HCT116 (cell line): ENCODE data around the gene ARMC2. TPM values are rescaled to one million over a fixed set of nuclear protein-coding genes. Genes with fewer than 3 reads are reported as not detected.

Source experiments
- ATAC-seq: fragments of 200-7000 bp; cut with Tn5 transposase; 2 replicates; pipeline ENCODE4 v1.9.1; 2020; ENCODE audit warnings: mild to moderate bottlenecking, moderate library complexity
- BruUV-seq: library from RNA; stranded (reverse); fragments of 400-500 nt; replicated peaks from 2 replicates; lab custom pipeline; 2021; lab: Mats Ljungman, UMichigan
- CTCF ChIA-PET: fragments of 300-600 bp; sonication (Branson Sonifier 250); formaldehyde crosslinking; loops from one replicate; lab custom pipeline; 2021; ENCODE audit warnings: antibody characterized with exemption; lab: Charles Lee
- POLR2A ChIA-PET: fragments of 300-600, 350-600 bp; sonication (Branson Sonifier 250); formaldehyde crosslinking; loops from one replicate; lab custom pipeline; 2021; ENCODE audit warnings: antibody characterized with exemption; lab: Charles Lee
- RAD21 ChIA-PET, 2 experiments: fragments of 300-600 bp; sonication (Branson Sonifier 250); formaldehyde crosslinking; loops; one replicate each; lab custom pipeline; 2023; ENCODE audit warnings: low total read pairs in 2 of 2; ENCODE audit not compliant: uncharacterized antibody in 2 of 2, unreplicated experiment in 2 of 2, low non-redundant PET in 1 of 2; lab: Charles Lee
- DNase-seq: peaks from one replicate; pipeline ENCODE4 v3.0.0-alpha.2; 2010; ENCODE audit warnings: low read depth, low spot score
- H2AFZ ChIP-seq: fragments of 200-600 bp; shearing (Covaris generic), sonication (generic); 2 replicates; pipeline ENCODE4 v1.6.1; 2017; ENCODE audit warnings: low read depth, mixed run types, mixed read lengths, antibody characterized with exemption, low read length; ENCODE audit not compliant: poor library complexity, severe bottlenecking
- H3K27ac ChIP-seq: 2 replicates; pipeline ENCODE4 v1.5.1; 2012; ENCODE audit warnings: low read depth, low read length
- H3K27me3 ChIP-seq: fragments of 200-600 bp; sonication (generic); 2 replicates; pipeline ENCODE4 v1.6.1; 2016; ENCODE audit warnings: mixed run types, low read length, mixed read lengths; ENCODE audit not compliant: insufficient read depth
- H3K36me3 ChIP-seq, 2 experiments: fragments of 200-500 bp in 1 of 2; fragments of 200-600 bp in 1 of 2; sonication (Bioruptor generic) in 1 of 2; sonication (generic) in 1 of 2; 2 replicates each; pipeline versions ENCODE4 v1.5.1 to v1.6.1; 2014 to 2016; ENCODE audit warnings: low read length in 2 of 2, inconsistent platforms in 1 of 2, mixed read lengths in 1 of 2, mixed run types in 1 of 2; ENCODE audit not compliant: insufficient read depth in 2 of 2, control insufficient read depth in 1 of 2
- H3K4me1 ChIP-seq, 2 experiments: fragments of 200-600 bp in 1 of 2; sonication (generic) in 1 of 2; 2 replicates each; pipeline versions ENCODE4 v1.5.1 to v1.6.1; 2012 to 2017; ENCODE audit warnings: low read length in 2 of 2, inconsistent platforms in 1 of 2, mild to moderate bottlenecking in 1 of 2, mixed read lengths in 1 of 2, mixed run types in 1 of 2, moderate library complexity in 1 of 2; ENCODE audit not compliant: insufficient read depth in 2 of 2, control insufficient read depth in 1 of 2
- H3K4me2 ChIP-seq: fragments of 200-600 bp; sonication (generic); 2 replicates; pipeline ENCODE4 v1.6.1; 2017; ENCODE audit warnings: mixed run types, low read length, mixed read lengths
- H3K4me3 ChIP-seq, 2 experiments: fragments of 200-600 bp in 1 of 2; sonication (generic) in 1 of 2; replicated peaks in 1 of 2; 2 replicates each; pipeline ENCODE4 v1.5.1; 2011 to 2016; ENCODE audit warnings: low read length in 2 of 2, control low read depth in 1 of 2, low read depth in 1 of 2, mild to moderate bottlenecking in 1 of 2, mixed read lengths in 1 of 2, mixed run types in 1 of 2
- H3K79me2 ChIP-seq: fragments of 200-600 bp; sonication (generic); 2 replicates; pipeline ENCODE4 v1.6.1; 2017; ENCODE audit warnings: mild to moderate bottlenecking, mixed run types, low read length, moderate library complexity, mixed read lengths; ENCODE audit not compliant: insufficient read depth
- H3K9ac ChIP-seq: fragments of 200-600 bp; sonication (generic); 2 replicates; pipeline ENCODE4 v1.6.1; 2016; ENCODE audit warnings: low read length, mixed read lengths
- H3K9me2 ChIP-seq: fragments of 200-600 bp; sonication (generic), shearing (Covaris generic); 2 replicates; pipeline ENCODE4 v1.6.1; 2017; ENCODE audit warnings: mixed run types, mild to moderate bottlenecking, moderate library complexity; ENCODE audit not compliant: insufficient read depth
- H3K9me3 ChIP-seq, 2 experiments: fragments of 200-500 bp in 1 of 2; fragments of 200-600 bp in 1 of 2; sonication (Bioruptor generic) in 1 of 2; sonication (generic) in 1 of 2; 2 replicates each; pipeline ENCODE4 v1.6.1; 2014 to 2017; ENCODE audit warnings: low read length in 2 of 2, mixed read lengths in 2 of 2, inconsistent platforms in 1 of 2, low read depth in 1 of 2, mild to moderate bottlenecking in 1 of 2, mixed run types in 1 of 2, moderate library complexity in 1 of 2; ENCODE audit not compliant: control insufficient read depth in 1 of 2, insufficient read depth in 1 of 2
- H4K20me1 ChIP-seq: fragments of 200-600 bp; sonication (generic), shearing (Covaris generic); 2 replicates; pipeline ENCODE4 v1.6.1; 2017; ENCODE audit warnings: mixed run types, mild to moderate bottlenecking, moderate library complexity; ENCODE audit not compliant: insufficient read depth
- CEBPB ChIP-seq: IDR thresholded peaks from 2 replicates; pipeline ENCODE4 v1.6.1; 2012; ENCODE audit warnings: low read depth
- ELF1 ChIP-seq: IDR thresholded peaks from 2 replicates; pipeline ENCODE4 v1.6.1; 2012; ENCODE audit warnings: low read depth, borderline replicate concordance
- EZH2 ChIP-seq: fragments of 200-600 bp; sonication (generic); IDR thresholded peaks from 2 replicates; pipeline ENCODE4 v1.6.1; 2017; ENCODE audit warnings: antibody characterized with exemption, mixed run types
- EZH2phosphoT487 ChIP-seq: fragments of 200-600 bp; IDR thresholded peaks from 2 replicates; pipeline ENCODE4 v1.6.1; 2018; ENCODE audit warnings: antibody characterized with exemption, borderline replicate concordance
- FOSL1 ChIP-seq: IDR thresholded peaks from 2 replicates; pipeline ENCODE4 v1.6.1; 2012; ENCODE audit warnings: low read depth
- JUND ChIP-seq: IDR thresholded peaks from 2 replicates; pipeline ENCODE4 v1.6.1; 2012
- POLR2A ChIP-seq: IDR thresholded peaks from 2 replicates; pipeline ENCODE4 v1.7.0; 2011; ENCODE audit warnings: borderline replicate concordance; ENCODE audit not compliant: insufficient read depth, insufficient read length; ENCODE audit errors: extremely low read depth
- SIN3A ChIP-seq: IDR thresholded peaks from 2 replicates; pipeline ENCODE4 v1.6.1; 2012; ENCODE audit warnings: low read depth
- SP1 ChIP-seq: IDR thresholded peaks from 2 replicates; pipeline ENCODE4 v1.6.1; 2012; ENCODE audit warnings: low read depth
- TCF7L2 ChIP-seq: IDR thresholded peaks from 2 replicates; pipeline ENCODE4 v1.7.0; 2011; ENCODE audit warnings: borderline replicate concordance, inconsistent platforms; ENCODE audit not compliant: insufficient read depth, insufficient read length; ENCODE audit errors: extremely low read depth
- YY1 ChIP-seq: IDR thresholded peaks from 2 replicates; pipeline ENCODE4 v1.6.1; 2011; ENCODE audit warnings: low read length, low read depth, moderate library complexity, mild to moderate bottlenecking; ENCODE audit not compliant: insufficient replicate concordance; ENCODE audit errors: extremely low read depth
- ZNF274 ChIP-seq: fragments of 200-500 bp; sonication (Bioruptor generic); IDR thresholded peaks from 2 replicates; pipeline ENCODE4 v1.6.1; 2014; ENCODE audit warnings: mild to moderate bottlenecking, low read depth, low read length, inconsistent platforms
- intact Hi-C: fragments of 100-400 bp; cut with micrococcal nuclease; formaldehyde crosslinking; loops from 2 replicates; pipeline ENCODE4 v1.10.0; 2022
- total RNA-seq: library from RNA; stranded (reverse); gene quantifications from one replicate; pipeline ENCODE4 v1.2.1, GENCODE V29; 2021; ENCODE audit not compliant: unreplicated experiment
- TF ChIP-seq, protein P1 (sequence below): IDR thresholded peaks from 2 replicates; pipeline ENCODE4 v1.6.1; 2012; ENCODE audit warnings: low read depth
- TF ChIP-seq, protein P2 (sequence below): IDR thresholded peaks from 2 replicates; pipeline ENCODE4 v1.6.1; 2012
- TF ChIP-seq, protein P3 (sequence below): IDR thresholded peaks from 2 replicates; pipeline ENCODE4 v1.6.1; 2011; ENCODE audit warnings: mild to moderate bottlenecking, low read length, moderate library complexity; ENCODE audit not compliant: insufficient replicate concordance; ENCODE audit errors: extremely low read depth

The ARMC2 gene
- total RNA-seq, 1 experiment from 2014 or later, result 3.6 TPM

DNA sequence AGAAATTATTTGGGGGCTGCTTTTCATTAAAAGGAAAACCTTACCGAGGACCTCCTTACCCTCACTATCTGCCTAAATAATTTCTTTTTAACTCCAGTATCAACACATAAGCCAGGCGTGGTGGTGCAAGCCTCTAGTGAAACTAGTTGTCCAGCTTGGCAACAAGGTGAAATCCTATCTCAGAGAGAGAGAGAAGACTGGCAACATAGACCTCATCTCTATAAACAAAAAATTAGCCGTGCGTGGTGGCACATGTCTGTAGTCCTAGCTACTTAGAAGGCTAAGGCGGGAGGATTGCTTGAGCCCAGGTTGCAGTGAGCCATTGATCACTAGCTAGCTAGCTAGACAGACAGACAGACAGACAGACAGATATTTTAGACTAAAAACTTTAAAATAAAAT, 92.5 kb downstream of the ARMC2 start:
- H3K36me3 ChIP-seq, result no peaks in the 10 kb centered on the region
- H3K27me3 ChIP-seq, result no peaks in the 10 kb centered on the region
- no peaks in the 10 kb centered on the region for H4K20me1 ChIP-seq
- RAD21 ChIA-PET, result no interaction called here
- H3K79me2 ChIP-seq, result no peaks in the 10 kb centered on the region
- no peaks in the 10 kb centered on the region; the same call in 1 of the 2 replicates for H3K9me2 ChIP-seq
- no peak overlapping the region for H3K27ac ChIP-seq
- TF ChIP-seq, protein P1, sequence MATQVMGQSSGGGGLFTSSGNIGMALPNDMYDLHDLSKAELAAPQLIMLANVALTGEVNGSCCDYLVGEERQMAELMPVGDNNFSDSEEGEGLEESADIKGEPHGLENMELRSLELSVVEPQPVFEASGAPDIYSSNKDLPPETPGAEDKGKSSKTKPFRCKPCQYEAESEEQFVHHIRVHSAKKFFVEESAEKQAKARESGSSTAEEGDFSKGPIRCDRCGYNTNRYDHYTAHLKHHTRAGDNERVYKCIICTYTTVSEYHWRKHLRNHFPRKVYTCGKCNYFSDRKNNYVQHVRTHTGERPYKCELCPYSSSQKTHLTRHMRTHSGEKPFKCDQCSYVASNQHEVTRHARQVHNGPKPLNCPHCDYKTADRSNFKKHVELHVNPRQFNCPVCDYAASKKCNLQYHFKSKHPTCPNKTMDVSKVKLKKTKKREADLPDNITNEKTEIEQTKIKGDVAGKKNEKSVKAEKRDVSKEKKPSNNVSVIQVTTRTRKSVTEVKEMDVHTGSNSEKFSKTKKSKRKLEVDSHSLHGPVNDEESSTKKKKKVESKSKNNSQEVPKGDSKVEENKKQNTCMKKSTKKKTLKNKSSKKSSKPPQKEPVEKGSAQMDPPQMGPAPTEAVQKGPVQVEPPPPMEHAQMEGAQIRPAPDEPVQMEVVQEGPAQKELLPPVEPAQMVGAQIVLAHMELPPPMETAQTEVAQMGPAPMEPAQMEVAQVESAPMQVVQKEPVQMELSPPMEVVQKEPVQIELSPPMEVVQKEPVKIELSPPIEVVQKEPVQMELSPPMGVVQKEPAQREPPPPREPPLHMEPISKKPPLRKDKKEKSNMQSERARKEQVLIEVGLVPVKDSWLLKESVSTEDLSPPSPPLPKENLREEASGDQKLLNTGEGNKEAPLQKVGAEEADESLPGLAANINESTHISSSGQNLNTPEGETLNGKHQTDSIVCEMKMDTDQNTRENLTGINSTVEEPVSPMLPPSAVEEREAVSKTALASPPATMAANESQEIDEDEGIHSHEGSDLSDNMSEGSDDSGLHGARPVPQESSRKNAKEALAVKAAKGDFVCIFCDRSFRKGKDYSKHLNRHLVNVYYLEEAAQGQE, result no peak
- no peak for TF ChIP-seq CEBPB
- TF ChIP-seq YY1, result no peak
- TF ChIP-seq, protein P2, sequence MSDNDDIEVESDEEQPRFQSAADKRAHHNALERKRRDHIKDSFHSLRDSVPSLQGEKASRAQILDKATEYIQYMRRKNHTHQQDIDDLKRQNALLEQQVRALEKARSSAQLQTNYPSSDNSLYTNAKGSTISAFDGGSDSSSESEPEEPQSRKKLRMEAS, result no peak
- no peak for TF ChIP-seq SP1
- no peak for TF ChIP-seq TCF7L2
- TF ChIP-seq, protein P3, sequence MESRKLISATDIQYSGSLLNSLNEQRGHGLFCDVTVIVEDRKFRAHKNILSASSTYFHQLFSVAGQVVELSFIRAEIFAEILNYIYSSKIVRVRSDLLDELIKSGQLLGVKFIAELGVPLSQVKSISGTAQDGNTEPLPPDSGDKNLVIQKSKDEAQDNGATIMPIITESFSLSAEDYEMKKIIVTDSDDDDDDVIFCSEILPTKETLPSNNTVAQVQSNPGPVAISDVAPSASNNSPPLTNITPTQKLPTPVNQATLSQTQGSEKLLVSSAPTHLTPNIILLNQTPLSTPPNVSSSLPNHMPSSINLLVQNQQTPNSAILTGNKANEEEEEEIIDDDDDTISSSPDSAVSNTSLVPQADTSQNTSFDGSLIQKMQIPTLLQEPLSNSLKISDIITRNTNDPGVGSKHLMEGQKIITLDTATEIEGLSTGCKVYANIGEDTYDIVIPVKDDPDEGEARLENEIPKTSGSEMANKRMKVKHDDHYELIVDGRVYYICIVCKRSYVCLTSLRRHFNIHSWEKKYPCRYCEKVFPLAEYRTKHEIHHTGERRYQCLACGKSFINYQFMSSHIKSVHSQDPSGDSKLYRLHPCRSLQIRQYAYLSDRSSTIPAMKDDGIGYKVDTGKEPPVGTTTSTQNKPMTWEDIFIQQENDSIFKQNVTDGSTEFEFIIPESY, result no peak
- TF ChIP-seq POLR2A, result no peak
- no peak for TF ChIP-seq SIN3A
- no peak for TF ChIP-seq ZNF274
- TF ChIP-seq EZH2phosphoT487, result no peak
- TF ChIP-seq FOSL1, result no peak
- no peak for TF ChIP-seq ELF1
- no peak for TF ChIP-seq EZH2
- TF ChIP-seq JUND, result no peak
- TF ChIP-seq, all 23 proteins: peak for 0
- ChIA-PET POLR2A (no interaction called here), CTCF (no interaction called here)
- H3K4me3 ChIP-seq, result no peak overlapping the region
- ATAC-seq (no peak), DNase-seq (no peak)
- no peak overlapping the region for H3K4me2 ChIP-seq
- H3K9ac ChIP-seq, result no peak overlapping the region
- BruUV-seq, result no TSS peak
- intact Hi-C loops, result no loop called here
- no peak overlapping the region for H2AFZ ChIP-seq
- no peaks in the 10 kb centered on the region for H3K9me3 ChIP-seq
- peaks cover 11 to 20% of the 10 kb centered on the region in 2 experiments; a peak in 3 of 4 replicates for H3K4me1 ChIP-seq
